HL-60 (cell line): ENCODE results near the gene BBS4.
"Not testable (repeated sequence)": the region's sequence is repeated elsewhere in the genome, so short reads cannot be mapped to it uniquely, and the experiment has no call there.

Source experiments
- DNase-seq, 2 experiments: peaks; one replicate each; pipeline ENCODE4 v3.0.0-alpha.2; 2010 to 2020; ENCODE audit warnings: low read depth in 1 of 2, low spot score in 1 of 2
- H3K27ac ChIP-seq: fragments of 250-450 bp; sonication (Bioruptor Pico); replicated peaks from 2 replicates; pipeline ENCODE4 v1.5.1; 2020; ENCODE audit warnings: mild to moderate bottlenecking, moderate library complexity
- H3K27me3 ChIP-seq: fragments of 250-450 bp; sonication (Bioruptor Pico); 2 replicates; pipeline ENCODE4 v1.5.1; 2021; ENCODE audit warnings: mild to moderate bottlenecking, moderate library complexity; ENCODE audit not compliant: insufficient read depth, poor library complexity, severe bottlenecking
- H3K4me3 ChIP-seq: replicated peaks from 2 replicates; pipeline ENCODE4 v1.5.1; 2011; ENCODE audit warnings: mild to moderate bottlenecking, control low read depth, low read length; ENCODE audit not compliant: insufficient read depth
- CTCF ChIP-seq: IDR thresholded peaks from one replicate; pipeline ENCODE4 v1.5.1; 2011; ENCODE audit warnings: low read length, control low read depth, inconsistent platforms; ENCODE audit not compliant: insufficient read depth
- GABPA ChIP-seq: IDR thresholded peaks from 2 replicates; pipeline ENCODE4 v1.6.1; 2012; ENCODE audit warnings: low read depth
- POLR2AphosphoS5 ChIP-seq: IDR thresholded peaks from 2 replicates; pipeline ENCODE4 v1.6.1; 2012; ENCODE audit warnings: low read depth
- REST ChIP-seq: IDR thresholded peaks from 2 replicates; pipeline ENCODE4 v1.6.1; 2012; ENCODE audit warnings: low read depth; ENCODE audit not compliant: insufficient replicate concordance
- SPI1 ChIP-seq: IDR thresholded peaks from 2 replicates; pipeline ENCODE4 v1.6.1; 2012; ENCODE audit warnings: low read depth, mild to moderate bottlenecking, borderline replicate concordance
- long read RNA-seq: library from polyadenylated mRNA; unstranded; transcript quantifications from one replicate; pipeline ENCODE4 v2.0.0, GENCODE V29; 2020

Gene BBS4
- long read RNA-seq, transcript BBS4-204 (16 exons, 1,864 nt) = minor isoform, 17 of 76 reads
- long read RNA-seq, transcript BBS4-201 (16 exons, 2,490 nt) = major isoform, 43 of 76 reads
- long read RNA-seq, partial matches to known transcripts = 3 of 76 reads
- long read RNA-seq, other reads (novel, unspliced or antisense) = 12 of 76 reads

DNA sequence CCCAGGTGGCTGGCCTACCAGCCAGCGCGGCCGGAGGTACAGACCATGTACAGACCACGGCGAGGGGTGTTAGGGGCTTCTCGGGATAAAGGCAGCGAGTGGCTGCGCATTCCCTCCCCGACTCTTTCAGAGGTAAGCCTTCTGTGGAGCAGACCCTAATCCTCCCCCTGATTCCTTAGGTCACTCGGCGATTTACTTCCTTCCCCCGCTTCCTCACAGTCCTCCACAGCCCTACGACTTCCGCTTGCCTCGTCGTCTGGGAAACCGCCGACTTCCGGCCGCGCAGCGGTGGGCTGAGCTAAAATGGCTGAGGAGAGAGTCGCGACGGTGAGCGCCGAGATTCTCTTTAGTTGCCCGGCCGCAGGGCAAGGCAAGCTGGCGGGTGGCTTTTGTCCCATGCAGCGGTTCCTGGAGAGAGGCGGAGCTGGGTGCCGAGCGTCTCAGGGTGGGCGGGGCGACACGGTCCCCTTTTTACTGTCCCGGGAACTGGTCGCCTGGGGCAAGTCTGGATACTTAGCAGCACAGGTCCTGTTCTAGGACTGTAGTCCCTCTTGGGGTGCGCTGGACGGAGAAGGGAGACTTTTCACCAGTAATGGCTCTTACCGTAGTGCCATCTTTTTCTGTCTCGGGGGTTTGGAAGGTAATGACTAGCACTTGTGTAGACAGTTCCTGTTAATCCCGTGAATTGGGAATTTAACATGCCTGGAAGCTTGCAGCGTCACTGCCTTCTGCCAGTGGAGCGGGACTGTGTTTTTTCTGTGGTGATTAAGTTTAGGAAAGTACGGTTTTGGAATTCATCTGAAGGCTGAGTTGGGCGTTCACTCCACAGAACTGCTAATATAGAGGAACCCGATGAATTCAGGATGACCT lies at the start of gene BBS4, which contains the start of gene HIGD2B:
Gene BBS4, plus strand, starts transcription at position 283 of the 870 bp plus-strand sequence. Its CDS starts 21 bp downstream, at position 304.
Gene HIGD2B, minus strand, starts transcription at position 258 of the 870 bp plus-strand sequence. CDS start 9,808 bp downstream, outside the sequence.
- Histone ChIP-seq H3K27ac (peak within 1 kb of the TSS; percentile 88), H3K4me3 (peak within 1 kb of the TSS; percentile 85)
- peak; percentile 84 to 93 for DNase-seq

DNA sequence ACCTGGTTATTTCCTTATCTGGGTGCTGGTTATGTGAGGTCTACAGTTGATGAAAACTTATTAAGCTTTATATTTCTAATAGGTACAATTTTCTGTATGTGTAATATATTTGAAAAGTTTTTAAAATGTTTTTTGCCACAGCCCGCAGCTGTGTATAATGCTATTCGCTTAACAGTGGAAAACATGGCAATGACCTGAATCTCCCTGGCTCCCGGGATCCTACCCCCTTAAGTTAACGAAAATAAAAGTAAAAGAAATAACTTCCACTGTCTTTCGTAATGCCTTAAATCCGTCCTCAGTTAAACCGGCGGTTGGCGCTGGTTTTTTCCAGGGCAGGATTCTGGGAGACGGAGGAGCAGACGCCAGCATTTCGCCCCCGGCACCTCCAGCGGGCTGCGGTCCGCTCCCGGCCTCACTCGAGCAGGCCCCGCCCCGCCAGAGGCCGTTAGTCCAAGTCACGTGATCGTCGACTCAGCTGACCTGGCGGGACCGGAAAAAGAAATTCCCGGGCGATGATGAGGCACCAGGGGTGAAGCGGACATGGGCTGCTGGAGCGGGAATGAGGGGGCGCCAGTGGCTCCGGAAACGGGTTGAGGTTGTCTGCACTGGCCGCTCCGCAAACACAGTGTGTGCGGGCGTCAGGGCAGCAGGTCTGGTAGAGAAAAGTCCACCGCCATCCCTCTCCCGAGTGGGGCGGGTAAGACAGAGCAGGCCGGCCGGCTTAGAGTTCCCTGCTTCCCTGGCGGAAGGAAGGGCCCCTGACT lies 49.3 kb upstream of the BBS4 start:
- H3K4me3 ChIP-seq = peak overlapping the region; percentile 14; the same call in 1 of the 2 replicates
- H3K27ac ChIP-seq, H3K27me3 ChIP-seq: not testable (repeated sequence)
- peak; percentile 32 to 70 for DNase-seq

More for the DNA sequence above, at the start of gene BBS4, which contains the start of gene HIGD2B:
- TF ChIP-seq GABPA (peak; percentile 83), REST (peak; percentile 51), SPI1 (peak; percentile 91), CTCF (no peak), POLR2AphosphoS5 (peak; percentile 84; the same call in 1 of the 2 replicates)
- no peaks in the 10 kb centered on the region for H3K27me3 ChIP-seq

GRCh38 chr15:72639759-72640483 lies 46.1 kb upstream of the BBS4 start:
- not testable (repeated sequence) for DNase-seq, H3K27ac ChIP-seq, H3K27me3 ChIP-seq, H3K4me3 ChIP-seq

- H3K4me3 ChIP-seq, H3K27ac ChIP-seq, H3K27me3 ChIP-seq, DNase-seq: not testable (repeated sequence)
Observed at GRCh38 chr15:72642271-72642670, 43.7 kb upstream of the BBS4 start.

GRCh38 chr15:72648631-72649253 lies 37.3 kb upstream of the BBS4 start:
- not testable (repeated sequence) for H3K27me3 ChIP-seq, DNase-seq, H3K27ac ChIP-seq, H3K4me3 ChIP-seq

DNA sequence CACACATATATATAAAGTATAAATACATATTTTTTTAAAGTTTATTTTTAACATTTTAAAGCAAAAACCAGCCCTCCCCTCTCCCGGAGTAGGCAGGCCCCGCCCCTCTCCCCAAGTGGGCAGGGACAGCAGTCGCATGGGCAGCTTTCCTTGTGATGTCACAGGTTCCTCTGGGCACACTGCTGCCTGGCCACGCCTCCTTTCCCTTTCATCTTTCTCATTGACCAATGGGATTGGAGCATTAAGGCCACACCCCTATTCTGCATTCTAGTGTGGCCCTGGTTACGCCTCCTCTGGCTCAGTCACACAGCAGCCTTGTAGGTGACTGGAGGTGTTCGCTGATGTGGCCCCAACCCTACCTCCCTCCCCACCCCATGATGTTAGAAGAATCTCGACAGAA lies 31.6 kb upstream of the BBS4 start, which contains the start of gene GOLGA6B:
Gene GOLGA6B, plus strand, starts transcription at position 301 of the 400 bp plus-strand sequence. Its CDS starts 41 bp downstream, at position 342.
- H3K27me3 ChIP-seq = not testable (repeated sequence)

GRCh38 chr15:72656014-72656413 lies 30.0 kb upstream of the BBS4 start:
- H3K4me3 ChIP-seq, DNase-seq, H3K27me3 ChIP-seq, H3K27ac ChIP-seq: not testable (repeated sequence)

More for the DNA sequence above, 31.6 kb upstream of the BBS4 start, which contains the start of gene GOLGA6B:
- not testable (repeated sequence) for DNase-seq, H3K4me3 ChIP-seq, H3K27ac ChIP-seq

- H3K4me3 ChIP-seq, DNase-seq, H3K27ac ChIP-seq, H3K27me3 ChIP-seq: not testable (repeated sequence)
Observed at GRCh38 chr15:72661081-72661480, 24.9 kb upstream of the BBS4 start.

- not testable (repeated sequence) for H3K27me3 ChIP-seq, DNase-seq, H3K4me3 ChIP-seq, H3K27ac ChIP-seq
Observed at GRCh38 chr15:72663931-72664330, 22.1 kb upstream of the BBS4 start.

- H3K27ac ChIP-seq, H3K27me3 ChIP-seq, DNase-seq, H3K4me3 ChIP-seq: not testable (repeated sequence)
Observed at GRCh38 chr15:72665706-72666105, 20.3 kb upstream of the BBS4 start.
